Kidney epithelial cell (primary cell): Measurements from ENCODE around the gene IBA57. TPM values are rescaled to one million over a fixed set of nuclear protein-coding genes. Genes with fewer than 3 reads are reported as not detected.

ENCODE experiments used
- DNase-seq: peaks from one replicate; pipeline ENCODE4 v3.0.0-alpha.2; 2010; ENCODE audit warnings: low read depth
- H3K27me3 ChIP-seq: 2 replicates; pipeline ENCODE4 v1.6.0; 2011; ENCODE audit warnings: low read length; ENCODE audit not compliant: control insufficient read depth, insufficient read depth
- H3K36me3 ChIP-seq: 2 replicates; pipeline ENCODE4 v1.5.1; 2011; ENCODE audit warnings: low read length; ENCODE audit not compliant: control insufficient read depth, insufficient read depth
- H3K4me3 ChIP-seq: 2 replicates; pipeline ENCODE4 v1.5.1; 2011; ENCODE audit warnings: low read depth, mild to moderate bottlenecking, control low read depth, low read length
- CTCF ChIP-seq: IDR thresholded peaks from 2 replicates; pipeline ENCODE4 v1.5.1; 2011; ENCODE audit warnings: mild to moderate bottlenecking, moderate library complexity, low read length, control low read depth, inconsistent platforms; ENCODE audit not compliant: insufficient read depth, poor library complexity, severe bottlenecking
- total RNA-seq: library from RNA; depleted of rRNA; stranded (reverse); fragments of >200 nt; gene quantifications from 2 replicates; pipeline ENCODE4 v1.2.3, GENCODE V29; 2015

IBA57 gene
- total RNA-seq, 1 donor from 2014 or later: 7.1 TPM

GRCh38 chr1:228164561-228165371, 838 bp upstream of the IBA57 start:
- peaks cover 10% of the 10 kb centered on the region for H3K27me3 ChIP-seq
- H3K36me3 ChIP-seq: no peaks in the 10 kb centered on the region
- DNase-seq: no peak
- TF ChIP-seq CTCF: no peak
- H3K4me3 ChIP-seq: peak overlapping the region; percentile 54

GRCh38 chr1:228166170-228166936, 749 bp downstream of the IBA57 start:
- DNase-seq: peak; percentile 26
- Histone ChIP-seq H3K27me3 (peaks cover 4% of the 10 kb centered on the region), H3K4me3 (peak overlapping the region; percentile 68), H3K36me3 (no peaks in the 10 kb centered on the region)
- peak; percentile 33 for TF ChIP-seq CTCF

- no peaks in the 10 kb centered on the region for H3K36me3 ChIP-seq
- no peak for TF ChIP-seq CTCF
- no peak for DNase-seq
- no peaks in the 10 kb centered on the region for H3K27me3 ChIP-seq
- H3K4me3 ChIP-seq: no peak overlapping the region
These were observed 3.1 kb downstream of the IBA57 start for GRCh38 chr1:228168563-228169270.

GRCh38 chr1:228169345-228169744, 3.7 kb downstream of the IBA57 start:
- no peaks in the 10 kb centered on the region for H3K36me3 ChIP-seq
- DNase-seq: no peak
- TF ChIP-seq CTCF: no peak
- no peaks in the 10 kb centered on the region for H3K27me3 ChIP-seq
- H3K4me3 ChIP-seq: no peak overlapping the region

- Histone ChIP-seq H3K36me3 (no peaks in the 10 kb centered on the region), H3K4me3 (no peak overlapping the region), H3K27me3 (no peaks in the 10 kb centered on the region)
- no peak for TF ChIP-seq CTCF
- DNase-seq: no peak
These were observed 5.1 kb downstream of the IBA57 start for GRCh38 chr1:228170666-228171065.
